ENCODE data around the gene CEP112.

DNA sequence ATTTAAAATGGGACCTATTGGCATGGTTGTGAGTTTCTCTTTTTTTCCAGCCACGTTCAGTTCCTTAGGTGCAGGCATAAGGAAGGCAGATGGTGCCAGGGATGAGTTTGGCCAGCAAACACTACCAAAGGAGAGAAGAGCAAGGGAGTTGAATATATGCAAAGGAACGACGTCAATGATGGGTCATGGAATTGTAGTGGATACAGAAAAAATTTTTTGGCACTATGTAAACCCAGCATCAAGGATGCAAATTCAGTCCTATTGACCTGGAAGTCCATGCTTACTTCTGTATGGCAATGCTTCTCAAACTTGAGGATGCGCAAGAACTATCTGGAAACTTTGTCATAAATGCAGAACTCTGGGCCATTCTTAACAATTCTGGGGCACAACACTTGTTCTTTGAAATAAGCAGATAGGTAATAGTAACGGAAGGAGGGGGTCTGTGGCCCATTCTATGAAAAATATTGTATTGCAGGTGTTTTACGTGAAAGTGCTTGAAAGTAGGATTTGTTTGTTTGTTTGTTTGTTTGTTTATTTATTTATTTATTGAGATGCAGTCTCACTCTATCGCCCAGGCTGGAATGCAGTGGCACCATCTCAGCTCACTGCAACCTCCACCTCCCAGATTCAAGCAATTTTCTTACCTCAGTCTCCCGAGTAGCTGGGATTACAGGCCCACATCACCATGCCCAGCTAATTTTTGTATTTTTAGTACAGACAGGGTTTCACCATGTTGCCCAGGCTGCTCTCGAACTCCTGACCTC is 19.3 kb upstream of the CEP112 start:
- TF ChIP-seq CTCF (conservative IDR thresholded peaks at IDR 0.05; ENCODE audit: low read depth, low read length) (no peak), CEBPB (IDR thresholded peaks at IDR 0.05; ENCODE audit: low read depth, low read length) (no peak), RAD21 (IDR thresholded peaks at IDR 0.05; ENCODE audit: low read length) (no peak), POLR2A (IDR thresholded peaks at IDR 0.05; ENCODE audit: low read depth, low read length) (no peak), MAZ (IDR thresholded peaks at IDR 0.05; ENCODE audit: borderline replicate concordance, low read depth, low read length) (no peak)

All from IMR-90 (cell line).